T-helper 2 cell treated with Interferon-gamma antibody and Interleukin-4, amounts not matched to agents 100 ng/mL and 5 ng/mL, for 36 hours (primary cell): Measurements from ENCODE around the gene PROSER3. TPM values are rescaled to one million over a fixed set of nuclear protein-coding genes. Genes with fewer than 3 reads are reported as not detected.

Experiments
- intact Hi-C: fragments of 100-400 bp; cut with micrococcal nuclease; formaldehyde crosslinking; loops from one replicate; pipeline ENCODE4 v1.15.1; 2023
- total RNA-seq: library from RNA; stranded (reverse); gene quantifications from 2 replicates; pipeline ENCODE4 v1.2.3, GENCODE V29; 2022

PROSER3 gene
- total RNA-seq, 1 donor from 2014 or later: 51.1 TPM

DNA sequence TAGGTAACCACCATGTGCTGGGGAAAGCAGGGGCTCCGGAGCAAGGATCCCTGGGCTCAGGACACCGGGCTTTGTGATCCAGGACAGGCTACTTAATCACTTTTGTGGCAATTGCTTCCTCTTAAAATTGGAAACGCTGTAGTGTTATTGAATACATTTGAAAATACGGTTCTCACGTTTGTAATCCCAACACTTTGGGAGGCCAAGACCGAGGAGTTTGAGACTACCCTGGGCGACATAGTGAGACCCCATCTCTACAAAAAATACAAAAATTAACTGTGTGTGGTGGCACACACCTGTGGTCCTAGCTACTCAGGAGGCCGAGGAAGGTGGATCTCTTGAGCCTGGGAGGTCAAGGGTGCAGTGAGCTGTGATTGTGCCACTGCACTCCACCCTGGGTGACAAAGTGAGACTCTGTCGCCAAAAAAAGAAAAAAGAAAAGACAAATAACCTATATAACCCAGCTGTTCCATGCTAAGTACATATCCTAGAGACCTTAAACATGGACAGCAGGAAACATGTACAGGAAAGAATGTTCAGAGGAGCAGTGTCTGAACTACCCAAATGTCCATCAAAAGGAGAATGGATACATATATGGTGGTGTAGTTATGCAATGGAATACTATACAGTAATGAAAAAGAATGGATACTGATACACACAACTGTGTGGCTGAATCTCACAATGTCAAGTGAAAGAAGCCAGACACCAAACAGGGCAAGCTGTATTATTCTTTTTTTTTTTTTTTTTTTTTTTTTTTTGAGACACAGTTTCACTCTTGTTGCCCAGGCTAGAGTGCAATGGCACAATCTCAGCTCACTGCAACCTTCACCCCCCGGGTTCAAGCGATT, 55.3 kb downstream of the PROSER3 start:
- intact Hi-C loops: no loop called here

DNA sequence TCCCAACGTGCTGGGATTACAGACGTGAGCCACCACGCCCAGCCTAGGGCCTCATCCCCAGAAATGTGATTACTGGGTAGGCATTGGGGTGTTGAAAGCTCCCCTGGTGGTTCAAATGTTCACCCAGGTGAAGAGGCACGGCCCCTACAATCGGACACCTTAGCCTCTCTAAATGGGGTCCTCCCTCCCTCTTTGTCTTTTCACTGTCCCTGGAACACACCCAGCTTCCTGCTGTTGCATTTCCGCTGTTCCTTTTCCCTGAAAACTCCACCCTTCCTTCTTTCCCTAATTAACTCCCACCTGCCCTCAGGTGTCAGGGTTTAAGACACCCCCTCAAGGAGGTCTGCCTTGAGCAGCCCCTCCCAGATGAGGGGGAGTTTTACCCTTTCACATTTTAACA, 58.3 kb downstream of the PROSER3 start:
- intact Hi-C loops: no loop called here

- intact Hi-C loops: no loop called here
Observed at GRCh38 chr19:35816846-35817245, 58.9 kb downstream of the PROSER3 start.

- intact Hi-C loops: no loop called here
Observed at GRCh38 chr19:35818445-35818844, 60.5 kb downstream of the PROSER3 start.

Other genes with a start within 250 kb of the PROSER3 start
- not detected in 2 replicates for gene DMKN, start 244.5 kb upstream of the PROSER3 start, total RNA-seq
- gene SBSN, start 229.9 kb upstream of the PROSER3 start, total RNA-seq: not detected in 2 replicates
- not detected in 2 replicates for gene GAPDHS, start 224.7 kb upstream of the PROSER3 start, total RNA-seq
- gene TMEM147, start 212.6 kb upstream of the PROSER3 start, total RNA-seq: 54.8 and 58.6 TPM in 2 replicates
- not detected in 2 replicates for gene ATP4A, start 194.5 kb upstream of the PROSER3 start, total RNA-seq
- not detected in 2 replicates for gene PMIS2, start 172.0 kb upstream of the PROSER3 start, total RNA-seq
- 41.6 and 47.4 TPM in 2 replicates for gene HAUS5, start 145.4 kb upstream of the PROSER3 start, total RNA-seq
- gene RBM42, start 129.1 kb upstream of the PROSER3 start, total RNA-seq: 96.5 and 109 TPM in 2 replicates
- 0.80 and 1.3 TPM in 2 replicates for gene ETV2, start 116.4 kb upstream of the PROSER3 start, total RNA-seq
- gene COX6B1, start 109.9 kb upstream of the PROSER3 start, total RNA-seq: 489 and 495 TPM in 2 replicates
- 0.48 and 0.50 TPM in 2 replicates for gene UPK1A, start 91.7 kb upstream of the PROSER3 start, total RNA-seq
- gene ZBTB32, start 53.6 kb upstream of the PROSER3 start, total RNA-seq: 55.9 and 57.1 TPM in 2 replicates
- gene KMT2B, start 40.2 kb upstream of the PROSER3 start, total RNA-seq: 60.0 and 62.6 TPM in 2 replicates
- gene IGFLR1, start 15.7 kb upstream of the PROSER3 start, total RNA-seq: 31.2 and 35.2 TPM in 2 replicates
- 24.0 and 24.5 TPM in 2 replicates for gene U2AF1L4, start 12.8 kb upstream of the PROSER3 start, total RNA-seq
- gene PSENEN, start 12.5 kb upstream of the PROSER3 start, total RNA-seq: 42.0 and 45.5 TPM in 2 replicates
- 10.8 and 15.2 TPM in 2 replicates for gene LIN37, start 9.6 kb upstream of the PROSER3 start, total RNA-seq
- gene HSPB6, start 1.1 kb upstream of the PROSER3 start, total RNA-seq: not detected in 2 replicates
- gene ARHGAP33, start 17.4 kb downstream of the PROSER3 start, total RNA-seq: 67.1 and 72.6 TPM in 2 replicates
- gene PRODH2, start 54.7 kb downstream of the PROSER3 start, total RNA-seq: not detected in 2 replicates
- not detected in 2 replicates for gene NPHS1, start 94.3 kb downstream of the PROSER3 start, total RNA-seq
- 0.20 and 0.25 TPM in 2 replicates for gene KIRREL2, start 98.7 kb downstream of the PROSER3 start, total RNA-seq
- 0.86 and 2.0 TPM in 2 replicates for gene APLP1, start 110.4 kb downstream of the PROSER3 start, total RNA-seq
- 42.7 and 43.0 TPM in 2 replicates for gene NFKBID, start 142.4 kb downstream of the PROSER3 start, total RNA-seq
- 93.1 and 96.2 TPM in 2 replicates for gene HCST, start 144.4 kb downstream of the PROSER3 start, total RNA-seq
- 0.52 TPM in 1 of 2 replicates, not detected in the other for gene TYROBP, start 150.1 kb downstream of the PROSER3 start, total RNA-seq
- 9.7 and 11.4 TPM in 2 replicates for gene LRFN3, start 178.2 kb downstream of the PROSER3 start, total RNA-seq
- gene SDHAF1, start 237.0 kb downstream of the PROSER3 start, total RNA-seq: 16.1 and 16.7 TPM in 2 replicates